Colonic mucosa (tissue), 4 donors: Measurements from ENCODE around the gene LSM2. TPM values are rescaled to one million over a fixed set of nuclear protein-coding genes. Genes with fewer than 3 reads are reported as not detected.
"Not testable (repeated sequence)": the region's sequence is repeated elsewhere in the genome, so short reads cannot be mapped to it uniquely, and the experiment has no call there.

ENCODE experiments used
- DNase-seq: peaks from one replicate; pipeline ENCODE4 v3.0.0-alpha.2; 2020
- H3K27ac ChIP-seq: fragments of 200-600 bp; one replicate; pipeline ENCODE4 v1.8.0; 2021
- H3K27me3 ChIP-seq: fragments of 200-600 bp; one replicate; pipeline ENCODE4 v1.8.0; 2021
- H3K36me3 ChIP-seq: fragments of 200-600 bp; one replicate; pipeline ENCODE4 v1.8.0; 2021
- H3K4me1 ChIP-seq: fragments of 200-600 bp; one replicate; pipeline ENCODE4 v1.8.0; 2021; ENCODE audit warnings: mild to moderate bottlenecking
- H3K4me3 ChIP-seq: fragments of 200-600 bp; one replicate; pipeline ENCODE4 v1.8.0; 2021
- H3K9ac ChIP-seq, 2 donors: one replicate each; pipeline ENCODE4 v1.7.0; 2013; ENCODE audit warnings: control low read depth in 2 of 2, low read depth in 2 of 2, low read length in 2 of 2
- H3K9me3 ChIP-seq: fragments of 200-600 bp; one replicate; pipeline ENCODE4 v1.8.0; 2021
- intact Hi-C: fragments of 100-400 bp; cut with DNase I; formaldehyde crosslinking; loops from one replicate; pipeline ENCODE4 v1.14.1; 2022
- total RNA-seq, 2 donors: library from RNA; stranded (reverse); fragmentation: NEBNext Ultra II Directional in 1 of 2; extraction: Animal tissue kit (Norgen Biotek cat#: 25700) in 1 of 2; gene quantifications; one replicate each; pipeline ENCODE4 v1.2.1, GENCODE V29; 2021
- TF ChIP-seq, protein P1 (sequence below): fragments of 200-600 bp; IDR thresholded peaks from one replicate; pipeline ENCODE4 v1.8.0; 2022; ENCODE audit warnings: antibody characterized with exemption, mild to moderate bottlenecking
- donor health status: healthy.
- donor health status: DM: no; HTN: no; CAD: no.
- donor health status: DM: no; HTN: no; CAD: no.

LSM2 gene
- total RNA-seq, 2 donors from 2014 or later, result 37.6 to 61.3 TPM

DNA sequence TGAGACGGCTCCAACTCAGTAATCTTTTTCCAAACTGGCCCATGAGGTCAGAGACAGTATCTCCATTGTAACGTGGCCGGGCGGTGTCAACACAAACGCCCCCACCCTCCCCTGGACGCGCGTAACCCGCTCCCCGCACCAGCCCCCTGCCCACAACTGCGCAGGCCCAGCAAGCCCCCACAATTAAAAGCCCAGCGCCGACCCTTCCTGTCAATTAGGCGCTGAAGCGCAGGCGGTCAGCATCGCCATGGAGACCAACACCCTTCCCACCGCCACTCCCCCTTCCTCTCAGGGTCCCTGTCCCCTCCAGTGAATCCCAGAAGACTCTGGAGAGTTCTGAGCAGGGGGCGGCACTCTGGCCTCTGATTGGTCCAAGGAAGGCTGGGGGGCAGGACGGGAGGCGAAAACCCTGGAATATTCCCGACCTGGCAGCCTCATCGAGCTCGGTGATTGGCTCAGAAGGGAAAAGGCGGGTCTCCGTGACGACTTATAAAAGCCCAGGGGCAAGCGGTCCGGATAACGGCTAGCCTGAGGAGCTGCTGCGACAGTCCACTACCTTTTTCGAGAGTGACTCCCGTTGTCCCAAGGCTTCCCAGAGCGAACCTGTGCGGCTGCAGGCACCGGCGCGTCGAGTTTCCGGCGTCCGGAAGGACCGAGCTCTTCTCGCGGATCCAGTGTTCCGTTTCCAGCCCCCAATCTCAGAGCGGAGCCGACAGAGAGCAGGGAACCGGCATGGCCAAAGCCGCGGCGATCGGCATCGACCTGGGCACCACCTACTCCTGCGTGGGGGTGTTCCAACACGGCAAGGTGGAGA lies 8.5 kb upstream of the LSM2 start, which contains the start of the genes HSPA1A and HSPA1L:
Gene HSPA1A, plus strand, starts transcription at position 519 of the 814 bp plus-strand sequence. Its CDS starts 214 bp downstream, at position 733.
Gene HSPA1L, minus strand, starts transcription at position 259 of the 814 bp plus-strand sequence. CDS start 3,311 bp downstream, outside the sequence.
- H3K4me3 ChIP-seq, result peak within 1 kb of the TSS; percentile 47
- intact Hi-C loops, result no loop called here
- H3K9me3 ChIP-seq, result no peaks in the 10 kb centered on the region
- no peaks in the 10 kb centered on the region for H3K36me3 ChIP-seq
- peak within 1 kb of the TSS; percentile 100 for H3K27ac ChIP-seq
- peaks cover 7% of the 10 kb centered on the region for H3K4me1 ChIP-seq
- H3K9ac ChIP-seq, result peak within 1 kb of the TSS; percentile 83 to 88
- TF ChIP-seq, protein P1, sequence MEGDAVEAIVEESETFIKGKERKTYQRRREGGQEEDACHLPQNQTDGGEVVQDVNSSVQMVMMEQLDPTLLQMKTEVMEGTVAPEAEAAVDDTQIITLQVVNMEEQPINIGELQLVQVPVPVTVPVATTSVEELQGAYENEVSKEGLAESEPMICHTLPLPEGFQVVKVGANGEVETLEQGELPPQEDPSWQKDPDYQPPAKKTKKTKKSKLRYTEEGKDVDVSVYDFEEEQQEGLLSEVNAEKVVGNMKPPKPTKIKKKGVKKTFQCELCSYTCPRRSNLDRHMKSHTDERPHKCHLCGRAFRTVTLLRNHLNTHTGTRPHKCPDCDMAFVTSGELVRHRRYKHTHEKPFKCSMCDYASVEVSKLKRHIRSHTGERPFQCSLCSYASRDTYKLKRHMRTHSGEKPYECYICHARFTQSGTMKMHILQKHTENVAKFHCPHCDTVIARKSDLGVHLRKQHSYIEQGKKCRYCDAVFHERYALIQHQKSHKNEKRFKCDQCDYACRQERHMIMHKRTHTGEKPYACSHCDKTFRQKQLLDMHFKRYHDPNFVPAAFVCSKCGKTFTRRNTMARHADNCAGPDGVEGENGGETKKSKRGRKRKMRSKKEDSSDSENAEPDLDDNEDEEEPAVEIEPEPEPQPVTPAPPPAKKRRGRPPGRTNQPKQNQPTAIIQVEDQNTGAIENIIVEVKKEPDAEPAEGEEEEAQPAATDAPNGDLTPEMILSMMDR, result no peak
- H3K27me3 ChIP-seq, result no peaks in the 10 kb centered on the region
- DNase-seq, result peak; percentile 97

DNA sequence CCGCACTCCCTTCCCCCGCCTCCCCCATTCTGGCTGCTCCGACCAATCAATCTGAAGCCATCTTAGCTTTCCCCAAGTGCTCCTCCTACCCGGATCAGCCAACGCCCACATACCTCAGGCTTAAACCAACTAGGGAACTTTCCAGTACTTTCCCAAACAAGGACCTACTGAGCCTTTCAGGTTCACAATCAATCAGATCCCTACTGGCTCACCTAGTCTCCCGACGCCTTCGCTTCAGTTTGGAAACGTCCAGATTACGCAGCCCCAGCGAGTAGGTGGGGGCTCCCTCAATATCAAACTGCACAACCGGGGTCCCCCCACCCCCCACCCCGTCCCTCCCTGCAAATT lies 7.9 kb upstream of the LSM2 start:
- TF ChIP-seq, protein P1, result no peak
- H3K27ac ChIP-seq, result peak overlapping the region; percentile 100
- peak; percentile 98 for DNase-seq
- H3K9me3 ChIP-seq, result no peaks in the 10 kb centered on the region
- H3K27me3 ChIP-seq, result no peaks in the 10 kb centered on the region
- peak overlapping the region; percentile 47 for H3K4me3 ChIP-seq
- no peaks in the 10 kb centered on the region for H3K36me3 ChIP-seq
- H3K4me1 ChIP-seq, result peaks cover 6% of the 10 kb centered on the region
- intact Hi-C loops, result no loop called here
- peak overlapping the region; percentile 31 to 83 for H3K9ac ChIP-seq

DNA sequence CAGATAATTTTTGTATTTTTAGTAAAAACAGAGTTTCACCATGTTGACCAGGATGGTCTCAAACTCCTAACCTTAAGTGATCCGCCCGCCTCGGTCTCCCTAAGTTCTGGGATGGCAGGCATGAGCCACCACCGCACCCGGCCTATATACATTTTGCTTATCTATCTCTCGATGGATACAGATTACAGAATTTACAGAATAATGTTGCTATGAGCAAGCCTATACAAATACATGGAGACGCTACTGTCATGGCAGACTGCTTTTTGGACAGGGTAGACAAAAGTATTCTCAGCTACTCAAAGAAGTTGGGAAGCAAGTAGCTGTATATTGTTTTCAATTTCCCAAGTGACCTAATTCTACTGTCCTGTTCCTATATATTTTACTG lies 6.7 kb upstream of the LSM2 start:
- Histone ChIP-seq H3K27ac (peak overlapping the region; percentile 100), H3K9ac (peak overlapping the region; percentile 31 to 75), H3K4me1 (no peaks in the 10 kb centered on the region), H3K27me3 (no peaks in the 10 kb centered on the region), H3K36me3 (no peaks in the 10 kb centered on the region), H3K9me3 (no peaks in the 10 kb centered on the region), H3K4me3 (no peak overlapping the region)
- DNase-seq, result no peak
- intact Hi-C loops, result no loop called here
- TF ChIP-seq, protein P1, result no peak

DNA sequence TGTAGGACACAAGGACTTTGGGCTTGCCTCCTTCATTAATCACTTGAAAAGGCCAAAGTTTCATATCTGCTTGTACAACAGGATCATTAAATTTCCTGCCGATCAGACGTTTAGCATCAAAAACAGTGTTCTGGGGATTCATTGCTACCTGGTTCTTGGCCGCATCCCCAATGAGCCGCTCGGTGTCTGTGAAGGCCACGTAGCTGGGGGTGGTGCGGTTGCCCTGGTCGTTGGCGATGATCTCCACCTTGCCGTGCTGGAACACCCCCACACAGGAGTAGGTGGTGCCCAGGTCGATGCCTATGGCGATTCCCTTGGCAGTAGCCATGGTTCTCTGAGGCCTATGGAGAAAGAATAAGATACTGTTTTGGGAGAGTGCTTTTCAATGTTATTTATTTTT lies 4.9 kb upstream of the LSM2 start:
- Histone ChIP-seq H3K4me1 (no peaks in the 10 kb centered on the region), H3K27ac (no peak overlapping the region), H3K27me3 (no peaks in the 10 kb centered on the region), H3K9ac (no peak overlapping the region), H3K4me3 (no peak overlapping the region), H3K9me3 (no peaks in the 10 kb centered on the region), H3K36me3 (no peaks in the 10 kb centered on the region)
- no peak for DNase-seq
- intact Hi-C loops, result no loop called here
- TF ChIP-seq, protein P1, result no peak

DNA sequence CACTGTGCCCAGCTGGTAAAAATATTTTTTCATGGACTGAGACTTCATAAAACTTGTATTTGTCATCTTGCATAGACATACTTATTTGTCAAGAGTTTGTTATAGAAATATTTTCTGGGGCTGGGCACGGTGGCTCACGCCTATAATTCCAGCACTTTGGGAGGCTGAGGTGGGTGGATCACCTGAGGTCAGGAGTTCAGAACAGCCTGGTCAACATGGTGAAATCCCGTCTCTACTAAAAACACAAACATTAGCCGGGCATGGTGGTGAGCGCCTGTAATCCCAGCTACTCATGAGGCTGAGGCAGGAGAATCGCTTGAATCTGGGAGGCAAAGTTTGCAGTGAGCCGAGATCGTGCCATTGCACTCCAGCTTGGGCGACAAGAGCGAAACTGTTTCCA lies 1.8 kb upstream of the LSM2 start:
- H3K9me3 ChIP-seq, H3K27ac ChIP-seq, H3K9ac ChIP-seq, H3K36me3 ChIP-seq, DNase-seq, intact Hi-C loops, H3K27me3 ChIP-seq, H3K4me3 ChIP-seq, H3K4me1 ChIP-seq: not testable (repeated sequence)

DNA sequence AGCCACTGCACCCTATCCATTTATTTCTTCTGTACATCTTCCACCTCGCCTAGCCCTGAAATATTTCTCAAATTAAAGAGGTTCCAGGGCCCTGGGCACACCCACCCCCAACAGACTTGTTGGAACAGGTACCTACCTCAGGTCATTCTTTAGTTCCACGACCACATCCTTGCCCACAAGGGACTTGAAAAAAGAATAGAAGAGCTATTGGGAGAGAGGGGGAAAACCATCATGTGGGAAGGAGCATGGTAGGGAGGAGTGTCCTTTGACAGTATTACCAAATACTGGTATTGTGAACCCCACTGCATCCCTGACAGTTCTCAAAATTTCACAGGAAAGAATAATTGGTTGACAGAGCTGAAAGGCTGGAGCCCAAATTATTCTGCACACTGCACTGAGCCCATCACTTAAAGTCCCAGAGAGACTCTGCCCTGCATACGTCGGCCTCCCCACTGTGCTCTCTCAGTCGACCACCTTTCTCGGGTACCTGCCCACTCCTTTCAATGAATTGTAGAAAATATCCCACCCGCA lies 762 bp downstream of the LSM2 start:
- peak overlapping the region; percentile 61 for H3K4me3 ChIP-seq
- H3K36me3 ChIP-seq, result no peaks in the 10 kb centered on the region
- no peaks in the 10 kb centered on the region for H3K27me3 ChIP-seq
- peak overlapping the region; percentile 79 to 97 for H3K9ac ChIP-seq
- H3K27ac ChIP-seq, result peak overlapping the region; percentile 91
- intact Hi-C loops, result no loop called here
- TF ChIP-seq, protein P1, result no peak
- no peak for DNase-seq
- H3K4me1 ChIP-seq, result peaks cover 9% of the 10 kb centered on the region
- H3K9me3 ChIP-seq, result no peaks in the 10 kb centered on the region

DNA sequence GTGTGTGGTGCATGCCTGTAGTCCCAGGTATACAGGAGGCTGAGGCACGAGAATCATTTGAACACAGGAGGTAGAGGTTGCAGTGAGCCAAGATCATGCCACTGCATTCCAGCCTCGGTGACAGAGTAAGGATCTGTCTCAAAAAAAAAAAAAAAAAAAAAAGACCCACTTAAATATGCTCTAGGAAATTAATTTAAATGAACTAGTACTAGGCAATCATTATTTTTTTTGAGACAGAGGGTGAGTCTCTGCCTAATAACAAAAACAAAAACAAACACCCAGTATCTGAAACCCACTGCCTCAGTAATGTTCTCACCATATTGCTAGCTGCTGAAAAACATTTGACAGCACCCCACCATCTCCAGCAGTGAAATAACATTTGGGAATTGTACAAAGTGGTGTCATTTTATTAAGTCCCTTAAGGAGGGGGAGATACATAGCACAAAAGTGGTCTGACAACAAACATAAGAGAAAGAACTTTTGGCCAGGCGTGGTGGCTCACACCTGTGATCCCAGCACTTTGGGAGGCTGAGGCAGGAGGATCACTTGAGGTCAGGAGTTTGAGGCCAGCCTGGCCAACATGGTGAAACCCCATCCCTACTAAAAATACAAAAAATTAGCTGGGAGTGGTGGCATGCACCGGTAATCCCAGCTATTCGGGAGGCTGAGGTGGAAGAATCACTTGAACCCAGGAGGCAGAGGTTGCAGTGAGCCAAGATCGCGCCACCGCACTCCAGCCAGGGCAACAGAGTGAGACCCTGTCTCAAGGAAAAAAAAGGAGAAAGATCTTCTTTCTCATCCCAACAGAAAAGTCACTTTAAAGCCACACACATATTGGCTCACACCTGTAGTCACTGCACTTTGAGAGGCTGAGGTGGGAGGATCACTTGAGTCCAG lies 5.5 kb downstream of the LSM2 start:
- H3K9ac ChIP-seq, DNase-seq, H3K27me3 ChIP-seq, intact Hi-C loops, H3K9me3 ChIP-seq, H3K36me3 ChIP-seq, H3K4me3 ChIP-seq, H3K27ac ChIP-seq: not testable (repeated sequence)
- H3K4me1 ChIP-seq, result peaks cover 10% of the 10 kb centered on the region
